Measurements from ENCODE around the gene TRAF6. TPM values are rescaled to one million over a fixed set of nuclear protein-coding genes. Genes with fewer than 3 reads are reported as not detected.

Gene TRAF6
- total RNA-seq, 1 experiment from 2014 or later = 9.3 TPM

DNA sequence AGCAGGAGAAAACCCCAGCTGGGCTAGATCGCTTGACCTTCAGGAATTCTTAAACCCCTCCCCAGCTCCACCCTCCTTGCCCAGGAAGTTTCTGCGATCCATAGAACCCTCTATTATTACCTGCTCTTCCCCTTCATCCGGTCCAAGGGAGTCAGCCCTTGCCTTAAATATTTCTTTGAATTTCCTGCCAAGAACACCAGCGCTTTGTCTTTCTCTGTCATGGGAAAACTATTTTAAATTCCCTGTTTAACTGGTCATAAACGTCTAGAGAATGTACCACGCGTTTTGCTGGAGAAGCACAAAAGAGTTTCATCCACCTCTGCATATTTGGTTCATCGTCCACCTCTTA is 496 bp upstream of the TRAF6 start:
- Histone ChIP-seq H3K9ac (ENCODE audit: low read length) (peak overlapping the region; percentile 84), H2AFZ (ENCODE audit: low read depth, low read length, poor library complexity, severe bottlenecking) (peak overlapping the region; percentile 89), H4K20me1 (ENCODE audit: insufficient read depth) (no peaks in the 10 kb centered on the region), H3K4me1 (ENCODE audit: control insufficient read depth in 1 of 2, insufficient read depth in 2 of 2, low read length in 2 of 2) (peaks cover 0 to 12% of the 10 kb centered on the region in 2 experiments; a peak in 1 of 4 replicates), H3K9me2 (ENCODE audit: insufficient read depth) (no peaks in the 10 kb centered on the region), H3K9me3 (ENCODE audit: control insufficient read depth in 1 of 2, insufficient read depth in 1 of 2, low read depth in 1 of 2, low read length in 2 of 2) (no peaks in the 10 kb centered on the region), H3K27ac (ENCODE audit: low read depth, low read length) (no peak overlapping the region), H3K79me2 (ENCODE audit: insufficient read depth, low read length) (peaks cover 24% of the 10 kb centered on the region), H3K27me3 (ENCODE audit: insufficient read depth, low read length) (no peaks in the 10 kb centered on the region), H3K36me3 (ENCODE audit: control insufficient read depth in 1 of 2, insufficient read depth in 2 of 2, low read length in 2 of 2) (no peaks in the 10 kb centered on the region; a peak in 1 of 4 replicates), H3K4me2 (ENCODE audit: low read length) (peak overlapping the region; percentile 74), H3K4me3 (replicated peaks in 1 of 2; ENCODE audit: low read depth in 1 of 2, low read length in 2 of 2) (peak overlapping the region; percentile 94 to 95)
- no peak for TF ChIP-seq RAD21 (IDR thresholded peaks at IDR 0.05; ENCODE audit: low read depth)
- no peak for TF ChIP-seq TCF7L2 (IDR thresholded peaks at IDR 0.05; ENCODE audit: borderline replicate concordance, extremely low read depth, insufficient read depth, insufficient read length)
- no peak for TF ChIP-seq CBX3 (IDR thresholded peaks at IDR 0.05; ENCODE audit: low read depth)
- peak; percentile 40 for ATAC-seq
- ChIA-PET POLR2A (interaction anchor here (0.8 kb wide), 1 partner anchor 9 kb away, joined by 3 read pairs; no protein-coding TSS in a partner anchor), RAD21 (ENCODE audit: low non-redundant PET in 1 of 2, low total read pairs in 2 of 2, uncharacterized antibody in 2 of 2, unreplicated experiment in 2 of 2) (interaction anchor here in 1 of 2 experiments (0.8 kb wide), 1 partner anchor 30 kb away, joined by 3 read pairs; no protein-coding TSS in a partner anchor), CTCF (interaction anchor here (1.4 to 1.7 kb wide), 2 partner anchors 18 to 31 kb away, joined by 5 to 9 read pairs; no protein-coding TSS in a partner anchor)
- no peak for DNase-seq (ENCODE audit: low read depth, low spot score)
- no TSS peak for BruUV-seq (replicated peaks)
- intact Hi-C loops (cut with micrococcal nuclease) = loop anchor here (2.0 kb wide), 1 partner anchor 30 kb away; no protein-coding TSS in a partner anchor

DNA sequence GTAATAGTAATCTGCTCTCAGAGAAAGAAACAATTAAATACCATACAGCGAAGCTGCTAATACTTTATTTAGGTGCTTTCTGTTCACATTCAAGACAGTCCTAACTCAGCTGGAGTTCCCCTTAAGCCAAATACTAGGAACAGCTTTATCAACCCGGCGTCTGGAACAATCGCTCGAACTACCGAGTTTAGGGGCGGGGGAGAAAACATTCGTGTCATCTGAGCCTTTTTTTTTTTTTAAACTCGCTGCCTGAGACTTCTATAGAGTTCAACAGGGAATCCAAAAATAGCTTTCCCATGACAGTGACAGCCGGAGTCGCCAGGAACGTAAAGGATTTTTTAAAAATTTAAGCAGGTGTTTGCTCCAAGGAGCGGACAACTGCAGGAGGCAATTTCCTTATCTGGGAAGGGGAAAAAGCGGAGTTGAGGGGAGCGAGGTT is 852 bp downstream of the TRAF6 start:
- ChIA-PET CTCF (interaction anchor here (0.7 to 1.7 kb wide), 3 partner anchors 9 to 32 kb away, joined by 3 to 9 read pairs (median 5); no protein-coding TSS in a partner anchor), POLR2A (interaction anchor here (0.5 kb wide), 1 partner anchor 308 kb away, joined by 3 read pairs; no protein-coding TSS in a partner anchor)
- no TSS peak for BruUV-seq (replicated peaks)

More for the DNA sequence above, 852 bp downstream of the TRAF6 start:
- no peak for DNase-seq (ENCODE audit: low read depth, low spot score)
- H3K9ac ChIP-seq (ENCODE audit: low read length) = peak overlapping the region; percentile 84
- no peaks in the 10 kb centered on the region; a peak in 1 of 4 replicates for H3K36me3 ChIP-seq (ENCODE audit: control insufficient read depth in 1 of 2, insufficient read depth in 2 of 2, low read length in 2 of 2)
- RAD21 ChIA-PET (ENCODE audit: low non-redundant PET in 1 of 2, low total read pairs in 2 of 2, uncharacterized antibody in 2 of 2, unreplicated experiment in 2 of 2) = no interaction called here
- H3K4me2 ChIP-seq (ENCODE audit: low read length) = peak overlapping the region; percentile 74
- TF ChIP-seq EZH2phosphoT487 (IDR thresholded peaks at IDR 0.05; ENCODE audit: borderline replicate concordance) (no peak), SIN3A (IDR thresholded peaks at IDR 0.05; ENCODE audit: low read depth) (no peak), POLR2AphosphoS5 (IDR thresholded peaks at IDR 0.05; ENCODE audit: low read depth, low read length) (no peak)
- no peak overlapping the region for H2AFZ ChIP-seq (ENCODE audit: low read depth, low read length, poor library complexity, severe bottlenecking)
- no peaks in the 10 kb centered on the region for H3K27me3 ChIP-seq (ENCODE audit: insufficient read depth, low read length)
- intact Hi-C loops (cut with micrococcal nuclease) = no loop called here
- no peaks in the 10 kb centered on the region for H4K20me1 ChIP-seq (ENCODE audit: insufficient read depth)
- peaks cover 28% of the 10 kb centered on the region for H3K79me2 ChIP-seq (ENCODE audit: insufficient read depth, low read length)
- no peaks in the 10 kb centered on the region for H3K9me3 ChIP-seq (ENCODE audit: control insufficient read depth in 1 of 2, insufficient read depth in 1 of 2, low read depth in 1 of 2, low read length in 2 of 2)
- no peak for ATAC-seq
- H3K4me3 ChIP-seq (replicated peaks in 1 of 2; ENCODE audit: low read depth in 1 of 2, low read length in 2 of 2) = peak overlapping the region; percentile 94 to 95
- H3K9me2 ChIP-seq (ENCODE audit: insufficient read depth) = no peaks in the 10 kb centered on the region
- peaks cover 0 to 12% of the 10 kb centered on the region in 2 experiments; a peak in 1 of 4 replicates for H3K4me1 ChIP-seq (ENCODE audit: control insufficient read depth in 1 of 2, insufficient read depth in 2 of 2, low read length in 2 of 2)
- H3K27ac ChIP-seq (ENCODE audit: low read depth, low read length) = peak overlapping the region; percentile 61; the same call in 1 of the 2 replicates

Data from HCT116 (cell line).